Activated CD8-positive, alpha-beta memory T cell treated with anti-CD3 and anti-CD28 coated beads for 4 hours (primary cell): ENCODE results near the gene ZSWIM5.
"Not testable (repeated sequence)": the region's sequence is repeated elsewhere in the genome, so short reads cannot be mapped to it uniquely, and the experiment has no call there.

Experiments used
- DNase-seq, 2 donors: peaks; one replicate each; pipeline ENCODE4 v3.0.0-alpha.2; 2020; ENCODE audit warnings: low read depth in 2 of 2

ZSWIM5 gene

GRCh38 chr1:45205910-45206721, at the start of gene ZSWIM5:
Gene ZSWIM5 (minus strand): TSS chr1:45206605. CDS start chr1:45206350, 255 bp downstream.
- peak; percentile 22 to 27 for DNase-seq

DNA sequence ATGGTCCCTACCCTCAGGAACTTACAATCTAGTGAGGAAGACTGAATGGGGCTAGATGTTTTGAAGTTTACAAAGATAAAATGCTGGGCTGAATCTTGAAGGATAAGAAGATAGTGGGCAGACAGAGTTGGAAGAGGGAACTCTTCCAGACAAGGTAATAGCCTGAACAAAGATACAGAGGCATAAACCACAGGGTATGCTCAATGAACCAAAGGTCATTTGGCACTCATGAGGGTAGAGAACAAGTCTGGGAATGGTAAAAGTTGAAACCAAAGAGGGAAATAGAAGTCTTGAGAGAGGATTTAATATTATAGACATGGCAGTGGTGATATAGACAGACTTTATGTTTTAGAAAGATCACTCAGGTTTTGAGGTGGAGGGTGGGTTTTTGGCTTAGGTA, 48.1 kb upstream of the ZSWIM5 start:
- no peak for DNase-seq

- DNase-seq: no peak
Observed at GRCh38 chr1:45250544-45250943, 44.1 kb upstream of the ZSWIM5 start.

- not testable (repeated sequence) for DNase-seq
Observed at GRCh38 chr1:45248004-45248403, 41.6 kb upstream of the ZSWIM5 start.

GRCh38 chr1:45246760-45247159, 40.4 kb upstream of the ZSWIM5 start:
- DNase-seq: no peak

- DNase-seq: not testable (repeated sequence)
Observed at GRCh38 chr1:45246359-45246758, 40.0 kb upstream of the ZSWIM5 start.

- no peak for DNase-seq
Observed at GRCh38 chr1:45244660-45245059, 38.3 kb upstream of the ZSWIM5 start.

DNA sequence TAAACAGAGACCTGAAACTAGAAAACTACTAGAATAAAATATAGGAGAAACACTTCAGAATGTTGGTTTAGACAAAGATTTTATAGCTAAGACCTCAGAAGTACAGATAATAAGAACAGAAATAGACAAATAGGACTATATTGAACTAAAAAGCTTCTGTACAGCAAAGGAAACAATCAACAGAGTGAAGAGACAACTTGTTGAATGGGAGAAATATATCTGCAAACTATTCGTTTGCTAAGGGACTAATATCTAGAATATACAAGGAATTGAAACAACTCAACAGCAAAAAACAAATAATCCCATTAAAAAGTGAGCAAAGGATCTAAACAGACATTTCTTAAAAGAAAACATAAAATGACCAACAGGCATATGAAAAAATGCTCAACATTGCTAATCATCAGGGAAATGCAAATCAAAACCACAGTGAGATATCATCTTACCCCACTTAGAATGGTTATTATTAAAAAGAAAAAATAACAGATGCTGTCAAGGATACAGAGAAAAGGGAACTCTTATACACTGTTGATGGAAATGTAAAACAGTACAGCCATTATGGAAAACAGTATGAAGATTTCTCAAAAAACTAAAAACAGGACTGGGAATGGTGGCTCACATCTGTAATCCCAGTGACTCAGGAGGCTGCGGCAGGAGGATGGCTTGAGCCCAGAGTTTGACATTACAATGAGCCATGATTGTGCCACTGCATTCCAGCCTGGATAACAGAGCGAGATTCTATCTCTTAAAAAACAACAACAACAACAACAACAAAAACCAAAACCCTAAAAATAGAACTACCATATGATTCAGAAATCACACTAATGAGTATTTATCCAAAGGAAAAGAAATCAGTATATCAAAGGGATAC, 37.3 kb upstream of the ZSWIM5 start:
- DNase-seq: no peak

- DNase-seq: no peak
Observed at GRCh38 chr1:45238846-45239245, 32.4 kb upstream of the ZSWIM5 start.

GRCh38 chr1:45236136-45236535, 29.7 kb upstream of the ZSWIM5 start:
- no peak for DNase-seq

GRCh38 chr1:45230537-45230936, 24.1 kb upstream of the ZSWIM5 start:
- DNase-seq: no peak

GRCh38 chr1:45225598-45225997, 19.2 kb upstream of the ZSWIM5 start:
- no peak for DNase-seq

DNA sequence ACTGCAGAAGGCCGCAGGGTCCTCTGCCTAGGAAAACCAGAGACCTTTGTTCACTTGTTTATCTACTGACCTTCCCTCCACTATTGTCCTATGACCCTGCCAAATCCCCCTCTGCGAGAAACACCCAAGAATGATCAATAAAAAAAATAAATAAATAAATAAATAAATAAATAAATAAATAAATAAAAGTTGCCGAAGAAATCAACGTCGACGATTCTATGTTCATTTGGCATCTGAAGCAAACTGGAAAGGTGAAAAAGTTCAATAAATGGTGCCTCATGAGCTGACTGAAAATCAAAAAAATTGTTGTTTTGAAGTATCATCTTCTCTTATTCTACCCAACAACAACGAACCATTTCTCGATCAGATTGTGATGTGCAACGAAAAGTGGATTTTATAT, 17.3 kb upstream of the ZSWIM5 start:
- DNase-seq: not testable (repeated sequence)

DNA sequence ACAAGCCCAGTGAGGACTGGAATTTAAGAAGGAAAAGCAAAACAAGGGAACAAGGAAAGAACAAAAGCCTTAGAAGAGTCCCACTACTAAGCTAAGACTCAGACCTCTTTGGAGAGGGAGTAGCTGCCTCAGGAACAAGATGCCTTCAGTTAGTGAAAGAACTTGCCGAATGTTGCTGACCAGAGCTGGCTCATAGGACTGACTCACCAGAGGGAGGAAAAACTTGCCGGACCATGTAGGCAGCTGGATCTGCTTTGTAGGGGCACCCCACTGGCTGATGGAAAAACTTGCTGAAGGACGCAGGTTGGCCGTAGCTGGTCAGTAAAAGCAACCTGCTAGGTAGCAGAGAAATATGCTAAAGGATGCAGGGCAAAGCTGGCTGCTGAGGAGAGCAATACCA, 15.3 kb upstream of the ZSWIM5 start:
- DNase-seq: no peak

- DNase-seq: no peak
Observed at GRCh38 chr1:45216861-45217260, 10.5 kb upstream of the ZSWIM5 start.

DNA sequence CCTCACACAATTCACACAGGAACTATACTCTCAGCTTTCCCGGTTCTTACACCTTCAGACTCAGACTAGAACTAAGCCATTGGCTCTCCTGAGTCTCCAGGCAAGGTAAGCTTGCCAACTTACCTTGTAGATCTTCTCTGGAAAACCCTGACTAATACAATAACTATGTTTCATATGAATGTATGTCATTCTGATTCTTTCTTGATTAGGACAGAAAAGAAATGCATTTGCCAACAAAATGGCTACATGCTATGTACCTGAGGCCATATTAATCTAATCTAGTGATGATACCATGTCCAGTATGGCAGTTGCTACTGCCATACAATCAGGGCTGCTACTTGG, 9.8 kb upstream of the ZSWIM5 start:
- DNase-seq: no peak

DNA sequence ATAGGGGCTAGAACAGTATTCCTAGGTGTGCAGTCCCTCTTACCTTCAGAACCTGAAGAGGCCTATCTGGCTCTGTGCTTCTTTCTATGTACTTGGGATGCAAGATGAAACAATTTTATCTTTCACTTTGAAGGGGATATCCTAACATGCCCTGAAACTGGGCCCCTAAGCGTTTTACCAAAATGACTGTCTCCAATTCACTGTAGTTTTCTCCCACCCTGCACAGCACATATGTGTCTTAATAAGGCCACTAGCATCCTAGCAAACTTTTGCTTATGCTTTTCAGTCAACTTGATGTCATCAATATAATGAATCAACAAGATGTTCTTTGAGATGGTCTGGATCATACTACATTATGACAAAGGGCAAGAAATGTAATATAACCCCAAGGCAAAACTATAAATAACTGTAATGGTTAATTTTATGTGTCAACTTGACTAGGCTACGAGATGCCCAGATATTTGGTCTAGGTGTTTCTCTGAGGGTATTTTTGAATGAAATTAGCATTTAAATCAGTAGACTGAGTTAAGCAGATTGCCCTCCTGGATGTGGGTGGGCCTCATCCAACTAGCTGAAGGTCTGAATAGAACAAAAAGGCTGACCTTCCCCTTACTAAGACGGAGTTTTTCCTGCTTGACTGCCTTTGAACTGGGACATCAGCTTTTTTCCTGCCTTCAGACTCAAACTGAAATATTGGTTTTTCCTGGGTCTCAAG, 9.2 kb upstream of the ZSWIM5 start:
- no peak for DNase-seq

GRCh38 chr1:45213892-45214291, 7.5 kb upstream of the ZSWIM5 start:
- DNase-seq: no peak

DNA sequence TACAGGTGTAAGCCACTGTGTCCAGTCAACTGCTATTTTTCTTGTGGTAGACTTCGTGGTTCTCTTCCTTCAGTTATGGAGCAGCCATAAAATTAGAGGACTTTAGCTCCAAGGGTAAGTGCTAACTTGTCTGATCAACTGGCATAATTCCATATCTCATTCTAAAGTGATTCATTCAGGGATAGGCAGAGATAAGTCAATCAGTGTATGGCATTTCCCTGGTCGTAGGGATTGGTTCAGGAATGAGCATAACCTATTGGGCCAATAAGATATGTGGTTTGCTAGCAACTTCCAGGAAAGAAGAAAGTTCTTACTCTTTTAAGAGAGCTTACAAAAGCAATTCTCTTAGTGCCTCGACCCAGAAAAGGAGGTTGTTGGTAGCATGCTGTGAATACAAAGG, 4.7 kb upstream of the ZSWIM5 start:
- no peak for DNase-seq

- DNase-seq: no peak
Observed at GRCh38 chr1:45206808-45207623, 611 bp upstream of the ZSWIM5 start.
